Panc1 (cell line): ENCODE measurements around the gene GSG1L. TPM values are rescaled to one million over a fixed set of nuclear protein-coding genes. Genes with fewer than 3 reads are reported as not detected.

Experiments
- ATAC-seq: fragments of 200-7000 bp; cut with Tn5 transposase; 2 replicates; pipeline ENCODE4 v1.9.1; 2020; ENCODE audit warnings: mild to moderate bottlenecking, moderate library complexity
- BruUV-seq: library from RNA; stranded (reverse); fragments of 400-500 nt; replicated peaks from 2 replicates; lab custom pipeline; 2021; lab: Mats Ljungman, UMichigan
- CTCF ChIA-PET: fragments of 300-600 bp; sonication (Branson Sonifier 250); formaldehyde crosslinking; loops from one replicate; lab custom pipeline; 2022; ENCODE audit warnings: antibody characterized with exemption; lab: Charles Lee
- POLR2A ChIA-PET: fragments of 300-600 bp; sonication (Branson Sonifier 250); formaldehyde crosslinking; loops from one replicate; lab custom pipeline; 2022; ENCODE audit warnings: antibody characterized with exemption; lab: Charles Lee
- DNase-seq: peaks from one replicate; pipeline ENCODE4 v3.0.0-alpha.2; 2010; ENCODE audit warnings: low read depth, low spot score
- H3K27ac ChIP-seq: 2 replicates; pipeline ENCODE4 v1.5.1; 2011; ENCODE audit warnings: mild to moderate bottlenecking, low read length, inconsistent platforms
- H3K27me3 ChIP-seq: fragments of 200-500 bp; sonication (Bioruptor generic); 2 replicates; pipeline ENCODE4 v1.6.0; 2014; ENCODE audit warnings: low read length, inconsistent platforms; ENCODE audit not compliant: control insufficient read depth, insufficient read depth
- H3K36me3 ChIP-seq: fragments of 200-500 bp; sonication (Bioruptor generic); 2 replicates; pipeline ENCODE4 v1.5.1; 2014; ENCODE audit warnings: inconsistent platforms, mild to moderate bottlenecking, low read length, moderate library complexity; ENCODE audit not compliant: control insufficient read depth, insufficient read depth
- H3K4me1 ChIP-seq: 2 replicates; pipeline ENCODE4 v1.5.1; 2011; ENCODE audit warnings: inconsistent platforms, mild to moderate bottlenecking, low read length, moderate library complexity; ENCODE audit not compliant: control insufficient read depth, insufficient read depth
- H3K4me3 ChIP-seq, 2 experiments: 2 replicates each; pipeline ENCODE4 v1.5.1; 2011 to 2012; ENCODE audit warnings: low read depth in 2 of 2, low read length in 2 of 2, mild to moderate bottlenecking in 2 of 2, inconsistent platforms in 1 of 2, moderate library complexity in 1 of 2
- H3K9me3 ChIP-seq: fragments of 200-500 bp; sonication (Bioruptor generic); 2 replicates; pipeline ENCODE4 v1.5.1; 2014; ENCODE audit warnings: low read depth, mild to moderate bottlenecking, inconsistent platforms, low read length, moderate library complexity; ENCODE audit not compliant: control insufficient read depth, insufficient read depth
- CTCF ChIP-seq: fragments of 450-650 bp; IDR thresholded peaks from 2 replicates; pipeline ENCODE4 v1.5.1; 2017; ENCODE audit warnings: mild to moderate bottlenecking
- POLR2AphosphoS5 ChIP-seq: IDR thresholded peaks from 2 replicates; pipeline ENCODE4 v1.6.1; 2012; ENCODE audit warnings: mild to moderate bottlenecking, low read depth, low read length, moderate library complexity
- SIN3A ChIP-seq: IDR thresholded peaks from 2 replicates; pipeline ENCODE4 v1.6.1; 2012; ENCODE audit warnings: low read depth, mild to moderate bottlenecking, low read length, moderate library complexity, borderline replicate concordance; ENCODE audit not compliant: insufficient read depth
- TCF7L2 ChIP-seq: IDR thresholded peaks from 2 replicates; pipeline ENCODE4 v1.6.1; 2011; ENCODE audit warnings: mild to moderate bottlenecking, low read depth, low read length, inconsistent platforms
- in situ Hi-C: cut with HindIII; loops from 2 replicates; pipeline ENCODE4 v1.10.0; 2016; ENCODE audit warnings: low sequenced_read_pairs, low pct_unique_long_range_greater_than_20kb
- intact Hi-C: fragments of 100-400 bp; cut with micrococcal nuclease; formaldehyde crosslinking; loops from one replicate; pipeline ENCODE4 v1.10.0; 2022; ENCODE audit not compliant: unreplicated experiment
- total RNA-seq: library from RNA; stranded (reverse); gene quantifications from one replicate; pipeline ENCODE4 v1.2.1, GENCODE V29; 2021; ENCODE audit not compliant: unreplicated experiment
- TF ChIP-seq, protein P1 (sequence below), 2 experiments: IDR thresholded peaks; 2 replicates each; pipeline ENCODE4 v1.6.1; 2011 to 2012; ENCODE audit warnings: low read depth in 2 of 2, control low read depth in 1 of 2, low read length in 1 of 2, mild to moderate bottlenecking in 1 of 2, moderate library complexity in 1 of 2; ENCODE audit not compliant: insufficient read depth in 1 of 2

GSG1L gene
- total RNA-seq, 1 experiment from 2014 or later = 0.08 TPM

DNA sequence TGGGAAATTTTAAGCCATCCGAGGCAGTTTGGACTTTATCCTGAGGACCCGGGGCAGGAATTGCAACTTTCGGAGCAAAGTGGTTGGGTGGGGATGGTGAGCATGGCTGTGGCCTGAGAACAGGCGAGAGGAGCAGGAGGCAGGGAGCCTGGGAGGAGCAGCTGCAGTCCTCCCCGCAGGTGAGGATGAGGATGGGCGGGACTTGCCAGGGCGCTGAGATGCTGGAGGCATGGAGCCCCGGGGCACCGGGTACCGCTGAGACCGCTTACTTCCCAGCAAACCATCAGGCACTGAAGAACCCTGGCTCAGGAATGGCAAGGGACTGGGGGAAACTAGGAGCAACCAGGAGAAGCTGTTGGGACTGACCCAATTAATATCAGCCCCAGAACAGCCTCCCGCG, 210.8 kb downstream of the GSG1L start:
- BruUV-seq = no TSS peak
- POLR2A ChIA-PET = no interaction called here
- ATAC-seq = no peak

DNA sequence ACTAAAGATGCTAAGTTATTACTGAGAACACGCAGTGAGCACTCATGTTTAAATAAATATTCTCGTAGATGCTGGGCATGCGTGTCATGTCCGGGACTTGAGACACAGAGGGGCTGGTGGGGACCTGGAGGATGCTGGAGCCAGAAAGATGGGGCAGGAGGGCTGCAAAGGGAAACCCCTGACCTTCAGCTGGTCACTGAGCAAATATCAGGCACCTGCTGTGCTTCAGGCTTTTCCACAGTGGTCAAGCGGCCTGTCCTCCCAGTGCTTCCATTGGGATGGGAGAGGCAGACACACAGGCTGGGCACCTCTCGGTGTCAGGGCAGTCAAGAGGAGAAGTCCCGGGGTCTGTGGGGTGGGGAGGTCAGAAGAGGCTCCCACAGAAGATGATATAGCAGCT, 211.4 kb downstream of the GSG1L start:
- no peaks in the 10 kb centered on the region for H3K36me3 ChIP-seq
- no TSS peak for BruUV-seq
- H3K4me1 ChIP-seq = no peaks in the 10 kb centered on the region
- no peak overlapping the region for H3K4me3 ChIP-seq
- CTCF ChIA-PET = no interaction called here
- 0 out of 2 replicates have a peak, but pooled peaks cover 4% of the 10 kb centered on the region for H3K27me3 ChIP-seq
- TF ChIP-seq, protein P1, sequence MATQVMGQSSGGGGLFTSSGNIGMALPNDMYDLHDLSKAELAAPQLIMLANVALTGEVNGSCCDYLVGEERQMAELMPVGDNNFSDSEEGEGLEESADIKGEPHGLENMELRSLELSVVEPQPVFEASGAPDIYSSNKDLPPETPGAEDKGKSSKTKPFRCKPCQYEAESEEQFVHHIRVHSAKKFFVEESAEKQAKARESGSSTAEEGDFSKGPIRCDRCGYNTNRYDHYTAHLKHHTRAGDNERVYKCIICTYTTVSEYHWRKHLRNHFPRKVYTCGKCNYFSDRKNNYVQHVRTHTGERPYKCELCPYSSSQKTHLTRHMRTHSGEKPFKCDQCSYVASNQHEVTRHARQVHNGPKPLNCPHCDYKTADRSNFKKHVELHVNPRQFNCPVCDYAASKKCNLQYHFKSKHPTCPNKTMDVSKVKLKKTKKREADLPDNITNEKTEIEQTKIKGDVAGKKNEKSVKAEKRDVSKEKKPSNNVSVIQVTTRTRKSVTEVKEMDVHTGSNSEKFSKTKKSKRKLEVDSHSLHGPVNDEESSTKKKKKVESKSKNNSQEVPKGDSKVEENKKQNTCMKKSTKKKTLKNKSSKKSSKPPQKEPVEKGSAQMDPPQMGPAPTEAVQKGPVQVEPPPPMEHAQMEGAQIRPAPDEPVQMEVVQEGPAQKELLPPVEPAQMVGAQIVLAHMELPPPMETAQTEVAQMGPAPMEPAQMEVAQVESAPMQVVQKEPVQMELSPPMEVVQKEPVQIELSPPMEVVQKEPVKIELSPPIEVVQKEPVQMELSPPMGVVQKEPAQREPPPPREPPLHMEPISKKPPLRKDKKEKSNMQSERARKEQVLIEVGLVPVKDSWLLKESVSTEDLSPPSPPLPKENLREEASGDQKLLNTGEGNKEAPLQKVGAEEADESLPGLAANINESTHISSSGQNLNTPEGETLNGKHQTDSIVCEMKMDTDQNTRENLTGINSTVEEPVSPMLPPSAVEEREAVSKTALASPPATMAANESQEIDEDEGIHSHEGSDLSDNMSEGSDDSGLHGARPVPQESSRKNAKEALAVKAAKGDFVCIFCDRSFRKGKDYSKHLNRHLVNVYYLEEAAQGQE (IDR thresholded peaks at IDR 0.05; ENCODE audit: insufficient read depth in 1 of 2, low read depth in 2 of 2, low read length in 1 of 2) = no peak
- TF ChIP-seq CTCF = no peak
- TF ChIP-seq TCF7L2 = no peak
- TF ChIP-seq POLR2AphosphoS5 = no peak
- TF ChIP-seq SIN3A = no peak
- ATAC-seq (no peak), DNase-seq (no peak)
- POLR2A ChIA-PET = no interaction called here
- intact Hi-C loops = no loop called here
- H3K9me3 ChIP-seq = no peaks in the 10 kb centered on the region
- H3K27ac ChIP-seq = no peak overlapping the region
- in situ Hi-C loops = no loop called here

More for the DNA sequence above, 210.8 kb downstream of the GSG1L start:
- CTCF ChIA-PET = no interaction called here
- in situ Hi-C loops (no loop called here), intact Hi-C loops (no loop called here)
- H3K27ac ChIP-seq = no peak overlapping the region
- H3K9me3 ChIP-seq = no peaks in the 10 kb centered on the region
- no peak overlapping the region for H3K4me3 ChIP-seq
- H3K36me3 ChIP-seq = no peaks in the 10 kb centered on the region
- no peak for DNase-seq
- 0 out of 2 replicates have a peak, but pooled peaks cover 4% of the 10 kb centered on the region for H3K27me3 ChIP-seq
- no peaks in the 10 kb centered on the region for H3K4me1 ChIP-seq
- no peak for TF ChIP-seq SIN3A
- TF ChIP-seq POLR2AphosphoS5 = no peak
- no peak for TF ChIP-seq TCF7L2
- TF ChIP-seq, protein P1 (IDR thresholded peaks at IDR 0.05; ENCODE audit: insufficient read depth in 1 of 2, low read depth in 2 of 2, low read length in 1 of 2) = no peak
- TF ChIP-seq CTCF = no peak
